ENCODE data around the gene GOLGA2.

- TF ChIP-seq POLR2A (IDR thresholded peaks at IDR 0.05) (peak; percentile 37), CTCF (IDR thresholded peaks at IDR 0.05) (no peak)
These were observed 46.8 kb upstream of the GOLGA2 start, which contains the start of the genes COQ4 and TRUB2 for GRCh38 chr9:128322404-128323211.

All from right lobe of liver (tissue), 4 donors.